SK-N-SH treated with all-trans-retinoic acid at 6 μM for 48 hours (cell line): ENCODE results near the gene PDZD2.

Experiments
- ARNTL ChIP-seq: fragments of 450-650 bp; formaldehyde crosslinking; IDR thresholded peaks from 2 replicates; pipeline ENCODE4 v1.5.0; 2020; ENCODE audit warnings: low read depth, mild to moderate bottlenecking, moderate library complexity, borderline replicate concordance
- BACH2 ChIP-seq: fragments of 250-450 bp; sonication (Bioruptor Pico); IDR thresholded peaks from 2 replicates; pipeline ENCODE4 v1.9.0; 2021; ENCODE audit warnings: mild to moderate bottlenecking, borderline replicate concordance
- CREB5 ChIP-seq: fragments of 250-450 bp; sonication (Bioruptor Pico); IDR thresholded peaks from 2 replicates; pipeline ENCODE4 v1.5.1; 2020; ENCODE audit warnings: low read depth, mild to moderate bottlenecking, moderate library complexity
- ESRRG ChIP-seq: fragments of 250-450 bp; sonication (Bioruptor Pico); IDR thresholded peaks from 2 replicates; pipeline ENCODE4 v1.6.1; 2021; ENCODE audit warnings: mild to moderate bottlenecking
- GLIS3 ChIP-seq: fragments of 250-450 bp; sonication (Bioruptor Pico); IDR thresholded peaks from 2 replicates; pipeline ENCODE4 v1.5.0; 2020; ENCODE audit warnings: mild to moderate bottlenecking, moderate library complexity
- POU6F1 ChIP-seq: fragments of 250-450 bp; sonication (Bioruptor Pico); IDR thresholded peaks from 2 replicates; pipeline ENCODE4 v1.8.0; 2021; ENCODE audit warnings: low read depth, mild to moderate bottlenecking, moderate library complexity, borderline replicate concordance
- PPARA ChIP-seq: fragments of 250-450 bp; sonication (Bioruptor Pico); IDR thresholded peaks from 2 replicates; pipeline ENCODE4 v1.5.0; 2020; ENCODE audit warnings: mild to moderate bottlenecking, borderline replicate concordance
- RARB ChIP-seq: fragments of 250-450 bp; sonication (Bioruptor Pico); IDR thresholded peaks from 2 replicates; pipeline ENCODE4 v1.8.0; 2021; ENCODE audit warnings: mild to moderate bottlenecking, moderate library complexity
- ZFP3 ChIP-seq: fragments of 250-450 bp; sonication (Bioruptor Pico); IDR thresholded peaks from 2 replicates; pipeline ENCODE4 v1.5.0; 2020; ENCODE audit warnings: mild to moderate bottlenecking, moderate library complexity
- ZNF70 ChIP-seq: fragments of 450-650 bp; formaldehyde crosslinking; IDR thresholded peaks from 2 replicates; pipeline ENCODE4 v1.5.0; 2020; ENCODE audit warnings: mild to moderate bottlenecking, moderate library complexity
- TF ChIP-seq, protein P1 (sequence below): fragments of 250-450 bp; sonication (Bioruptor Pico); IDR thresholded peaks from 2 replicates; pipeline ENCODE4 v1.5.0; 2020; ENCODE audit warnings: mild to moderate bottlenecking, moderate library complexity
- TF ChIP-seq, protein P2 (sequence below): fragments of 250-450 bp; sonication (Bioruptor Pico); IDR thresholded peaks from 2 replicates; pipeline ENCODE4 v1.8.0; 2020; ENCODE audit warnings: mild to moderate bottlenecking, moderate library complexity, borderline replicate concordance

- TF ChIP-seq, protein P1, sequence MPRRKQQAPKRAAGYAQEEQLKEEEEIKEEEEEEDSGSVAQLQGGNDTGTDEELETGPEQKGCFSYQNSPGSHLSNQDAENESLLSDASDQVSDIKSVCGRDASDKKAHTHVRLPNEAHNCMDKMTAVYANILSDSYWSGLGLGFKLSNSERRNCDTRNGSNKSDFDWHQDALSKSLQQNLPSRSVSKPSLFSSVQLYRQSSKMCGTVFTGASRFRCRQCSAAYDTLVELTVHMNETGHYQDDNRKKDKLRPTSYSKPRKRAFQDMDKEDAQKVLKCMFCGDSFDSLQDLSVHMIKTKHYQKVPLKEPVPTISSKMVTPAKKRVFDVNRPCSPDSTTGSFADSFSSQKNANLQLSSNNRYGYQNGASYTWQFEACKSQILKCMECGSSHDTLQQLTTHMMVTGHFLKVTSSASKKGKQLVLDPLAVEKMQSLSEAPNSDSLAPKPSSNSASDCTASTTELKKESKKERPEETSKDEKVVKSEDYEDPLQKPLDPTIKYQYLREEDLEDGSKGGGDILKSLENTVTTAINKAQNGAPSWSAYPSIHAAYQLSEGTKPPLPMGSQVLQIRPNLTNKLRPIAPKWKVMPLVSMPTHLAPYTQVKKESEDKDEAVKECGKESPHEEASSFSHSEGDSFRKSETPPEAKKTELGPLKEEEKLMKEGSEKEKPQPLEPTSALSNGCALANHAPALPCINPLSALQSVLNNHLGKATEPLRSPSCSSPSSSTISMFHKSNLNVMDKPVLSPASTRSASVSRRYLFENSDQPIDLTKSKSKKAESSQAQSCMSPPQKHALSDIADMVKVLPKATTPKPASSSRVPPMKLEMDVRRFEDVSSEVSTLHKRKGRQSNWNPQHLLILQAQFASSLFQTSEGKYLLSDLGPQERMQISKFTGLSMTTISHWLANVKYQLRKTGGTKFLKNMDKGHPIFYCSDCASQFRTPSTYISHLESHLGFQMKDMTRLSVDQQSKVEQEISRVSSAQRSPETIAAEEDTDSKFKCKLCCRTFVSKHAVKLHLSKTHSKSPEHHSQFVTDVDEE = no peak
- TF ChIP-seq ESRRG (CRISPR knock-in tag) (no peak), POU6F1 (no peak), ARNTL (no peak), RARB (CRISPR knock-in tag) (no peak), ZNF70 (CRISPR knock-in tag) (no peak), PPARA (CRISPR knock-in tag) (no peak), CREB5 (CRISPR knock-in tag) (no peak), GLIS3 (CRISPR knock-in tag) (no peak), ZFP3 (CRISPR knock-in tag) (no peak), BACH2 (CRISPR knock-in tag) (no peak)
- TF ChIP-seq, protein P2, sequence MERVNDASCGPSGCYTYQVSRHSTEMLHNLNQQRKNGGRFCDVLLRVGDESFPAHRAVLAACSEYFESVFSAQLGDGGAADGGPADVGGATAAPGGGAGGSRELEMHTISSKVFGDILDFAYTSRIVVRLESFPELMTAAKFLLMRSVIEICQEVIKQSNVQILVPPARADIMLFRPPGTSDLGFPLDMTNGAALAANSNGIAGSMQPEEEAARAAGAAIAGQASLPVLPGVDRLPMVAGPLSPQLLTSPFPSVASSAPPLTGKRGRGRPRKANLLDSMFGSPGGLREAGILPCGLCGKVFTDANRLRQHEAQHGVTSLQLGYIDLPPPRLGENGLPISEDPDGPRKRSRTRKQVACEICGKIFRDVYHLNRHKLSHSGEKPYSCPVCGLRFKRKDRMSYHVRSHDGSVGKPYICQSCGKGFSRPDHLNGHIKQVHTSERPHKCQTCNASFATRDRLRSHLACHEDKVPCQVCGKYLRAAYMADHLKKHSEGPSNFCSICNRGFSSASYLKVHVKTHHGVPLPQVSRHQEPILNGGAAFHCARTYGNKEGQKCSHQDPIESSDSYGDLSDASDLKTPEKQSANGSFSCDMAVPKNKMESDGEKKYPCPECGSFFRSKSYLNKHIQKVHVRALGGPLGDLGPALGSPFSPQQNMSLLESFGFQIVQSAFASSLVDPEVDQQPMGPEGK (CRISPR knock-in tag) = no peak
Observed at GRCh38 chr5:31768784-31769183, 129.9 kb downstream of the PDZD2 start.
